ENCODE data around the gene RBM47. TPM values are rescaled to one million over a fixed set of nuclear protein-coding genes. Genes with fewer than 3 reads are reported as not detected.

RBM47 gene
- total RNA-seq, 1 experiment from 2014 or later, result 78.0 TPM

DNA sequence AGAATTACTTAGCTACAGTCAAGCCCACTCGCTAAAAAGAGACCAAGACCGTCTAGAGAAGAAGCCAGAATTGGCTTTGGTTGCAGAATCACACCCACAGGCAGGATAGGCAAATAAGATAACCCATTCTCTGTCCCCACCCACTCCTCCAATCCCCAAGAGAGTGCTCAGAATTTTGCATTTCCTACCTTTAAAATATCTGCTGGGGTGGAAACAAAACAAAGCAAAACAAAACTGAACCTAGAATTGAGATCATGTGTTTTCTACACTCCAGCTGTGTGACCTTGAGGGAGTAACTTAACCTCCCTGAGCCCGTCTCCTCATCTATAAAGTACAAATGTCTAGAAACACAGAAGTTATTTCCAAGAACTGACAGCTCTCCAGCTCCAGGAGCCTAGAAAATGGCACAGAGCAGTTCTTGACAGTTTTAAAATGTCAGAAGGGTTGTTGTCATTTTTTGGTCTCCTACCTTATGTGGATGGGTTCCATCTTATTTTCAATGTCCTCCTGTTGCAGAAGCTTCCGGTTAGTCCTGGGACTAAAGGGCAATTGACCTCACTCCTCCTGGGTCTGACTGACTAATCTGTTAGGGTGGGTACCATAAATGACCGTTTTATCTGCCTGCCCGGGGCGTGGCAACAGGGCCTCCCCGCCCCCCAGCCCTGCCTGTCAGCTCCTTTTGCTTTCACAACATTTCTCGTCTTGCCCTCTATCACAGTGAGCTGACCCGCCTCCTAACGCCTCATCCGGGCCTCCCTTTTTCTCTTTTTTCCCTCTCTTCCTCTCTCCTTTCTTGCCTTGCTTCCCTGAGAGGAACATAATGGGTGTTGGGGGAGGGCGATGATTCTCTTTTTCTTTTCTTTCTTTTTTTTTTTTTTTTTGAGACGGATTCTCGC, 114.0 kb downstream of the RBM47 start:
- TF ChIP-seq CTCF (conservative IDR thresholded peaks at IDR 0.05), result no peak; the same call in 1 of the 2 replicates
- TF ChIP-seq EZH2 (IDR thresholded peaks at IDR 0.05; ENCODE audit: low read depth), result no peak
- Histone ChIP-seq H3K4me3 (no peak overlapping the region; the same call in 1 of the 2 replicates), H3K4me2 (peak overlapping the region; percentile 72), H3K4me1 (replicated peaks; ENCODE audit: insufficient read depth) (peaks cover 49% of the 10 kb centered on the region), H3F3A (ENCODE audit: insufficient read depth, low read depth) (peaks cover 53% of the 10 kb centered on the region), H3K36me3 (ENCODE audit: low read depth) (peaks cover 8% of the 10 kb centered on the region; the same call in 1 of the 2 replicates), H2AFZ (no peak overlapping the region), H3K27me3 (ENCODE audit: insufficient read depth, low read depth) (no peaks in the 10 kb centered on the region), H4K20me1 (ENCODE audit: insufficient read depth) (0 out of 2 replicates have a peak, but pooled peaks cover 6% of the 10 kb centered on the region), H3K27ac (peak overlapping the region; percentile 85), H3K9me3 (ENCODE audit: insufficient read depth, low read depth) (no peaks in the 10 kb centered on the region), H3K79me2 (ENCODE audit: low read depth) (peaks cover 86% of the 10 kb centered on the region), H3K9me2 (ENCODE audit: insufficient read depth) (no peaks in the 10 kb centered on the region)
- CTCF ChIA-PET, result interaction anchor here (0.7 kb wide), 2 partner anchors 18 to 1857 kb away, joined by 3 to 4 read pairs; no protein-coding TSS in a partner anchor
- POLR2A ChIA-PET (ENCODE audit: unreplicated experiment), result interaction anchor here (0.5 to 0.7 kb wide), 3 partner anchors 56 to 1469 kb away, joined by 3 to 5 read pairs (median 5); no protein-coding TSS in a partner anchor
- no TSS peak for BruUV-seq (replicated peaks)
- DNase-seq, result peak; percentile 47 to 75
- intact Hi-C loops (cut with micrococcal nuclease; ENCODE audit: unreplicated experiment), result loop anchor here (1.0 to 10.0 kb wide), 2 partner anchors 11 to 49 kb away; no protein-coding TSS in a partner anchor

DNA sequence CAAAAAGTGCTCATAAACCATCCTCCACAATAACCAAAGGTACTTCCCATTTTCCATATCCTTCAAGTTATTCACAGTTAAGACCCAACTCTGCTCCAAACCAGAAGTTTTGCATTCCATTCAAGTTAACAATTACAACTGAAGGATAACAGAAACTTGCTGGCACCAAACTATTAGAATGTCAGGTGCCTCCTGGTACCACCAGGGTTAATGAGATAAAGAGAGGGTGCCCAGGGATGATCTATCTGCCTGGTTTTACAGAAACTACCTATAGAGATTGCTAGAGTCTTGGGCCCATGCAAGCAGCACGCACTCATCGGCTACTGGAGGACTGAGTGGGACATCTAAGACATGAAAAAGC, 114.6 kb downstream of the RBM47 start:
- H4K20me1 ChIP-seq (ENCODE audit: insufficient read depth), result 0 out of 2 replicates have a peak, but pooled peaks cover 6% of the 10 kb centered on the region
- CTCF ChIA-PET, result no interaction called here
- TF ChIP-seq EZH2 (IDR thresholded peaks at IDR 0.05; ENCODE audit: low read depth), result no peak
- TF ChIP-seq CTCF (conservative IDR thresholded peaks at IDR 0.05), result peak; percentile 17; the same call in 1 of the 2 replicates
- H3K27ac ChIP-seq, result peak overlapping the region; percentile 85
- peak; percentile 29 to 92 for DNase-seq
- H3K9me3 ChIP-seq (ENCODE audit: insufficient read depth, low read depth), result no peaks in the 10 kb centered on the region
- H3K4me3 ChIP-seq, result peak overlapping the region; percentile 26; the same call in 1 of the 2 replicates
- no peaks in the 10 kb centered on the region for H3K27me3 ChIP-seq (ENCODE audit: insufficient read depth, low read depth)
- peaks cover 53% of the 10 kb centered on the region for H3F3A ChIP-seq (ENCODE audit: insufficient read depth, low read depth)
- H3K4me1 ChIP-seq (replicated peaks; ENCODE audit: insufficient read depth), result peaks cover 49% of the 10 kb centered on the region
- H3K9me2 ChIP-seq (ENCODE audit: insufficient read depth), result no peaks in the 10 kb centered on the region
- BruUV-seq (replicated peaks), result TSS peak; percentile 38
- H3K79me2 ChIP-seq (ENCODE audit: low read depth), result peaks cover 86% of the 10 kb centered on the region
- peaks cover 13% of the 10 kb centered on the region; the same call in 1 of the 2 replicates for H3K36me3 ChIP-seq (ENCODE audit: low read depth)
- no peak overlapping the region for H2AFZ ChIP-seq
- POLR2A ChIA-PET (ENCODE audit: unreplicated experiment), result interaction anchor here (0.5 to 0.7 kb wide), 3 partner anchors 62 to 646 kb away, joined by 3 to 8 read pairs (median 7); no protein-coding TSS in a partner anchor
- H3K4me2 ChIP-seq, result peak overlapping the region; percentile 72
- intact Hi-C loops (cut with micrococcal nuclease; ENCODE audit: unreplicated experiment), result loop anchor here (1.0 to 10.0 kb wide), 2 partner anchors 11 to 50 kb away; no protein-coding TSS in a partner anchor

- no peaks in the 10 kb centered on the region for H3K9me2 ChIP-seq (ENCODE audit: insufficient read depth)
- H3K36me3 ChIP-seq (ENCODE audit: low read depth), result peaks cover 13% of the 10 kb centered on the region; the same call in 1 of the 2 replicates
- ChIA-PET POLR2A (ENCODE audit: unreplicated experiment) (interaction anchor here (0.7 kb wide), 2 partner anchors 63 to 160 kb away, joined by 7 to 8 read pairs; no protein-coding TSS in a partner anchor), CTCF (interaction anchor here (0.8 kb wide), 1 partner anchor 60 kb away, joined by 3 read pairs; no protein-coding TSS in a partner anchor)
- intact Hi-C loops (cut with micrococcal nuclease; ENCODE audit: unreplicated experiment), result loop anchor here (10.0 kb wide), 1 partner anchor 50 kb away; no protein-coding TSS in a partner anchor
- H3K9me3 ChIP-seq (ENCODE audit: insufficient read depth, low read depth), result no peaks in the 10 kb centered on the region
- no peaks in the 10 kb centered on the region for H3K27me3 ChIP-seq (ENCODE audit: insufficient read depth, low read depth)
- peaks cover 53% of the 10 kb centered on the region for H3F3A ChIP-seq (ENCODE audit: insufficient read depth, low read depth)
- H3K4me1 ChIP-seq (replicated peaks; ENCODE audit: insufficient read depth), result peaks cover 49% of the 10 kb centered on the region
- peak overlapping the region; percentile 26; the same call in 1 of the 2 replicates for H3K4me3 ChIP-seq
- H3K27ac ChIP-seq, result peak overlapping the region; percentile 85
- no peak for TF ChIP-seq CTCF (conservative IDR thresholded peaks at IDR 0.05)
- no peak for TF ChIP-seq EZH2 (IDR thresholded peaks at IDR 0.05; ENCODE audit: low read depth)
- no peak overlapping the region for H2AFZ ChIP-seq
- no TSS peak for BruUV-seq (replicated peaks)
- 0 out of 2 replicates have a peak, but pooled peaks cover 6% of the 10 kb centered on the region for H4K20me1 ChIP-seq (ENCODE audit: insufficient read depth)
- H3K79me2 ChIP-seq (ENCODE audit: low read depth), result peaks cover 87% of the 10 kb centered on the region
- H3K4me2 ChIP-seq, result peak overlapping the region; percentile 72
- peak; percentile 33 to 38 for DNase-seq
These were observed 115.1 kb downstream of the RBM47 start for GRCh38 chr4:40514497-40514951.
